Small intestine (tissue), 7 donors: Measurements from ENCODE around the gene SH3GL1. TPM values are rescaled to one million over a fixed set of nuclear protein-coding genes. Genes with fewer than 3 reads are reported as not detected.

ENCODE experiments used
- DNase-seq, 2 donors: peaks; one replicate each; pipeline versions ENCODE4 v3.0.0 to v3.0.0-alpha.2; 2013
- FAIRE-seq: peaks from 2 replicates; lab custom pipeline; 2012; peaks lifted over from hg19 to GRCh38; lab: Jason Lieb, UNC
- H3K27ac ChIP-seq, 3 donors: one replicate each; pipeline ENCODE4 v1.5.1; 2013; ENCODE audit warnings: low read length in 2 of 3, mild to moderate bottlenecking in 2 of 3, control low read depth in 1 of 3, inconsistent platforms in 1 of 3, low read depth in 1 of 3, moderate library complexity in 1 of 3
- H3K27me3 ChIP-seq, 3 donors: one replicate each; pipeline ENCODE4 v1.6.1; 2013; ENCODE audit warnings: low read length in 3 of 3, inconsistent platforms in 1 of 3; ENCODE audit not compliant: control insufficient read depth in 3 of 3, insufficient read depth in 3 of 3
- H3K36me3 ChIP-seq, 3 donors: one replicate each; pipeline ENCODE4 v1.6.1; 2013; ENCODE audit warnings: low read length in 3 of 3, inconsistent platforms in 1 of 3, low read depth in 1 of 3, mild to moderate bottlenecking in 1 of 3, moderate library complexity in 1 of 3; ENCODE audit not compliant: control insufficient read depth in 3 of 3, insufficient read depth in 2 of 3
- H3K4me1 ChIP-seq, 3 donors: one replicate each; pipeline ENCODE4 v1.6.1; 2013; ENCODE audit warnings: low read length in 2 of 3, inconsistent platforms in 1 of 3, low read depth in 1 of 3, mild to moderate bottlenecking in 1 of 3, moderate library complexity in 1 of 3; ENCODE audit not compliant: control insufficient read depth in 3 of 3, insufficient read depth in 2 of 3
- H3K4me3 ChIP-seq, 3 donors: one replicate each; pipeline ENCODE4 v1.5.1; 2013; ENCODE audit warnings: low read length in 3 of 3, control low read depth in 1 of 3, inconsistent platforms in 1 of 3, low read depth in 1 of 3, mild to moderate bottlenecking in 1 of 3, moderate library complexity in 1 of 3
- H3K9me3 ChIP-seq, 2 donors: one replicate each; pipeline ENCODE4 v1.6.1; 2013; ENCODE audit warnings: low read depth in 1 of 2, low read length in 1 of 2; ENCODE audit not compliant: control insufficient read depth in 2 of 2, insufficient read depth in 1 of 2
- WGBS, 3 donors: extraction: QIAGEN DNeasy Blood & Tissue Kit; methylation state at CpG; one replicate each; pipeline ENCODE4 v1.1.7; 2013; 5-methylcytosine and 5-hydroxymethylcytosine counted together
- polyA plus RNA-seq, 4 donors: library from polyadenylated mRNA; stranded (reverse) in 3 of 4; unstranded in 1 of 4; fragments of 200-250 nt in 3 of 4; fragments of 120-200 nt in 1 of 4; gene quantifications; one replicate each; pipeline versions ENCODE4 v1.2.1 to v1.2.3, GENCODE V29; 2013
- donor health status: healthy with polysubstance abuse.
- donor health status: control.
- donor health status: control.
- donor health status: Bipolar disorder and iron deficiency.
- donor health status: healthy.

Gene SH3GL1
- polyA plus RNA-seq, 4 donors: 64.9 to 132 (median 104) TPM

- peaks cover 0 to 16% (median 0%) of the 10 kb centered on the region in 3 donors for H3K27me3 ChIP-seq
- peaks cover 0 to 36% (median 5%) of the 10 kb centered on the region in 3 donors for H3K36me3 ChIP-seq
- 59 to 79% (median 74%) methylated on average over 12 to 13 of the region's 13 CpGs for WGBS, 3 donors
- H3K9me3 ChIP-seq: peaks cover 0 to 18% of the 10 kb centered on the region in 2 donors
- H3K4me1 ChIP-seq: peaks cover 2 to 25% (median 3%) of the 10 kb centered on the region in 3 donors
- no peak for FAIRE-seq
- no peak overlapping the region for H3K27ac ChIP-seq
- no peak for DNase-seq
- H3K4me3 ChIP-seq: no peak overlapping the region
Observed at GRCh38 chr19:4326215-4326836, 74.0 kb downstream of the SH3GL1 start.

- FAIRE-seq (no peak), DNase-seq (no peak)
- Histone ChIP-seq H3K9me3 (peaks cover 0 to 32% of the 10 kb centered on the region in 2 donors), H3K27ac (no peak overlapping the region), H3K4me3 (no peak overlapping the region), H3K36me3 (peaks cover 0 to 19% (median 3%) of the 10 kb centered on the region in 3 donors), H3K4me1 (peaks cover 2 to 22% (median 3%) of the 10 kb centered on the region in 3 donors), H3K27me3 (peaks cover 0 to 16% (median 0%) of the 10 kb centered on the region in 3 donors)
- 82 to 88% (median 87%) methylated on average over 12 of the region's 12 CpGs for whole genome bisulfite sequencing, 3 donors
Observed at GRCh38 chr19:4324228-4324627, 76.1 kb downstream of the SH3GL1 start.

- H3K9me3 ChIP-seq: peaks cover 0 to 37% of the 10 kb centered on the region in 2 donors
- no peak overlapping the region for H3K27ac ChIP-seq
- peaks cover under 1 to 16% (median 2%) of the 10 kb centered on the region in 3 donors for H3K4me1 ChIP-seq
- DNase-seq: no peak
- H3K36me3 ChIP-seq: peaks cover 0 to 19% (median 3%) of the 10 kb centered on the region in 3 donors
- no peak for FAIRE-seq
- peaks cover 0 to 16% (median 0%) of the 10 kb centered on the region in 3 donors for H3K27me3 ChIP-seq
- no peak overlapping the region for H3K4me3 ChIP-seq
- WGBS, 3 donors: 85 to 95% (median 91%) methylated on average over 9 of the region's 9 CpGs
Observed at GRCh38 chr19:4323692-4324091, 76.7 kb downstream of the SH3GL1 start.

GRCh38 chr19:4322942-4323665 lies 77.2 kb downstream of the SH3GL1 start:
- FAIRE-seq (no peak), DNase-seq (no peak)
- peaks cover 0 to 19% (median 3%) of the 10 kb centered on the region in 3 donors for H3K36me3 ChIP-seq
- 61 to 85% (median 76%) methylated on average over 28 to 37 of the region's 37 CpGs for WGBS, 3 donors
- H3K4me1 ChIP-seq: peaks cover 0 to 14% (median 0%) of the 10 kb centered on the region in 3 donors
- H3K4me3 ChIP-seq: no peak overlapping the region
- peaks cover 0 to 16% (median 0%) of the 10 kb centered on the region in 3 donors for H3K27me3 ChIP-seq
- peaks cover 0 to 38% of the 10 kb centered on the region in 2 donors for H3K9me3 ChIP-seq
- no peak overlapping the region for H3K27ac ChIP-seq

- Histone ChIP-seq H3K36me3 (peaks cover 0 to 10% (median 3%) of the 10 kb centered on the region in 3 donors), H3K4me1 (no peaks in the 10 kb centered on the region), H3K4me3 (no peak overlapping the region), H3K27me3 (no peaks in the 10 kb centered on the region), H3K9me3 (peaks cover 0 to 35% of the 10 kb centered on the region in 2 donors), H3K27ac (no peak overlapping the region)
- DNase-seq (no peak), FAIRE-seq (no peak)
- 94 to 98% (median 96%) methylated on average over 2 of the region's 2 CpGs for WGBS, 3 donors
Observed at GRCh38 chr19:4320419-4320818, 79.9 kb downstream of the SH3GL1 start.

GRCh38 chr19:4319067-4319718 lies 81.2 kb downstream of the SH3GL1 start:
- FAIRE-seq (no peak), DNase-seq (no peak)
- Histone ChIP-seq H3K4me3 (no peak overlapping the region), H3K27me3 (no peaks in the 10 kb centered on the region), H3K4me1 (no peaks in the 10 kb centered on the region), H3K36me3 (peaks cover 0 to 8% (median 0%) of the 10 kb centered on the region in 3 donors), H3K27ac (no peak overlapping the region), H3K9me3 (peaks cover 0 to 35% of the 10 kb centered on the region in 2 donors)
- 91 to 95% (median 94%) methylated on average over 2 of the region's 2 CpGs for WGBS, 3 donors

GRCh38 chr19:4318460-4318859 lies 81.9 kb downstream of the SH3GL1 start:
- Histone ChIP-seq H3K36me3 (peaks cover 0 to 1% (median 0%) of the 10 kb centered on the region in 3 donors), H3K27ac (no peak overlapping the region), H3K4me3 (no peak overlapping the region), H3K4me1 (no peaks in the 10 kb centered on the region), H3K9me3 (peaks cover 0 to 35% of the 10 kb centered on the region in 2 donors), H3K27me3 (no peaks in the 10 kb centered on the region)
- 94 to 97% (median 95%) methylated on average over 7 of the region's 7 CpGs for WGBS, 3 donors
- DNase-seq (no peak), FAIRE-seq (no peak)

- no peak for FAIRE-seq
Observed at GRCh38 chr19:4316956-4317355, 83.4 kb downstream of the SH3GL1 start.

More at GRCh38 chr19:4316956-4317355, 83.4 kb downstream of the SH3GL1 start:
- H3K9me3 ChIP-seq: peaks cover 0 to 26% of the 10 kb centered on the region in 2 donors
- no peaks in the 10 kb centered on the region for H3K27me3 ChIP-seq
- DNase-seq: no peak
- H3K27ac ChIP-seq: no peak overlapping the region
- no peaks in the 10 kb centered on the region for H3K36me3 ChIP-seq
- WGBS, 3 donors: 85 to 90% (median 89%) methylated on average over 9 of the region's 9 CpGs
- H3K4me3 ChIP-seq: no peak overlapping the region
- no peaks in the 10 kb centered on the region for H3K4me1 ChIP-seq
